SK-N-DZ (cell line): ENCODE results near the gene DEPDC4.

Source experiments
- DNase-seq: peaks from one replicate; pipeline ENCODE4 v3.0.0-alpha.2; 2015; ENCODE audit warnings: low spot score
- small RNA-seq, 2 experiments: library from RNA; depleted of rRNA; stranded (forward); fragments of <200 nt; gene quantifications; one replicate each; pipeline ENCODE3, GENCODE V24; 2014

Gene DEPDC4

DNA sequence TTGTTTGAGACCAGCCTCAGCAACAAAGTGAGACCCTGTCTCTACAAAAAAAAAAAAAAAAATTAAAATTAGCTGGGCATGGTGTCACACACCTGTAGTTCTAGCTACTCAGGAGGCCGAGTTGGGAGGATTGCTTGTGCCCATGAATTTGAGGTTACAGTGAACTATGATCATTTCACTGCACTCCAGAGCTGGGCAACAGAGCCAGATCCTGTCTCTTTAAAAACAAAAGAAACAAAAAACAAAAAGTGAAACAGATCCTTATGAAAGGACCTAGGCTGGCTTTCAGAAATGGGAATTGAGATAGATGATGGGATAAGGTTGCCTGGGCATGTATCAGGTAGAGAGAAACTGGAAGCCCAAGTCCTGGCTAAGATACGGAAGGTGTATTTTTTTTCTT lies 52.4 kb downstream of the DEPDC4 start:
- no peak for DNase-seq

GRCh38 chr12:100213016-100213891 lies 53.6 kb downstream of the DEPDC4 start:
- no peak for DNase-seq

- no peak for DNase-seq
Measured at GRCh38 chr12:100211698-100212097, 55.2 kb downstream of the DEPDC4 start.

- no peak for DNase-seq
Measured at GRCh38 chr12:100208834-100209233, 58.0 kb downstream of the DEPDC4 start.

DNA sequence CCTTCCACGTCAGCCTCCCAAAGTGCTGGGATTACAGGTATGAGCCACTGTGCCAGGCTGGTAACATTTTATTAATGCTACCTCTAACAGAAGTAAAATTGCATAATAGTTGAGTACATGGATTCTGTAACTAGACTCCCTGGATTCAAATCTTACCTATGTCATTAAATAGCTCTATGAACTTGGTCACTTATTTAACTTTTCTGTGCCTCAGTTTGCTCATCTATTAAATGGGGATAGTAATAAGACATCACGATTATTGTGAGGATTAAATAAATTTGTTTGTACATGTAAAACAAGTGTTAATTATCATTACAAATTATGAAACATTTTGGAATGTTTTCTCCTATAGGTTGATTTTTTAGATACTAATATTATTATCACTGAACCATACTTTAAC lies 59.6 kb downstream of the DEPDC4 start:
- no peak for DNase-seq

DNA sequence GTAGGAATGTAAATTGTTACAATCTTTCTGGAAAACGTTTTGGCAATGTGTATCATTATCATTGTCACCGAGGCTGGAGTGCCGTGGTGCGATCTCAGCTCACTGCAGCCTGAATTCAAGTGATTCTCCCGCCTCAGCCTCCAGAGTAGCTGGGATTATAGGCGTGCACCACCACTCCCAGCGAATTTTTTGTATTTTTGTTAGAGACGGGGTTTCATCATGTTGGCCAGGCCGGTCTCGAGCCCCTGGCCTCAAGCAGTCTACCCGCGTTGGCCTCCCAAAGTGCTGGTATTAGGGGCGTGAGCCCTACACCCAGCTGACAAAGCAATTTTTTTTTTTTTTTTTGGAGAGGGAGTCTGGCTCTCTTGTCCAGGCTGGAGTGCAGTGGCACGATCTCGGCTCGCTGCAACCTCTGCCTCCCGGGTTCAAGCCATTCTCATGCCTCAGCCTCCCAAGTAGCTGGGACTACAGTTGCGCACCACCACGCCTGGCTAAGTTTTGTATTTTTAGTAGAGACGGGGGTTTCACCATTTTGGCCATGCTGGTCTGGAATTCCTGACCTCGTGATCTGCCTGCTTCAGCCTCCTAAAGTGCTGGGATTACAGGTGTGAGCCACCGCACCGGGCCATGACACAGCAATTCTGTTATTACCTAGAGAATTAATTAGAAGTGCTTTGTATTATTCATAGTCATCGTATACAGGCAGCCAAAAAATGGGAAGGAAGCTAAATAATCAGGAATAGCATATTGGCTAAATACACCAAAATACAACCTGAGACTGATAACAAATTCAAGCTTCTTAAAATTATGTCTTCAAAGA lies 65.1 kb downstream of the DEPDC4 start:
- no peak for DNase-seq

- DNase-seq, result peak; percentile 95
Measured at GRCh38 chr12:100200463-100201181, 66.3 kb downstream of the DEPDC4 start, which contains the start of gene ACTR6. TSS of gene ACTR6 (plus strand) at chr12:100200815. CDS start at chr12:100200852, 37 bp downstream.

- DNase-seq, result peak; percentile 67
Measured at GRCh38 chr12:100199347-100200149, 67.3 kb downstream of the DEPDC4 start.

GRCh38 chr12:100199023-100199346 lies 67.9 kb downstream of the DEPDC4 start:
- no peak for DNase-seq

DNA sequence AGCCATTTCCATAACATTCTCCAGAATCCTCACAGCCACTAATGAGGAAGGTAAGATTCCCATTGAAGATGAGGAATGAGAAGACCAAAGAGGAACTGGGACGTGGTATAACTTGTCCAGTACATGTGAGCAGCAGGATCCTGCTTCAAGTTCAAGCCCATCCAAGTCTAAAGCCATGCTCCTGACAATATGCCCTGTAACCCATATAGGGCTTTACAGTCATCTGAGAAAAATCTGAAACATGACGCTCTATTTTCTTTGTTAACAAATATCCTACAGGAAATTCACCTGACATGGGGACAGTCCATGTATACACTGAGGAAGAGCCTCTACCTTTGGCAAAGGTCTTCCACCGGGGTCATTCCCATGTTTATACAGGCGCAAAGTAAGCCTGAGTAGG lies 69.4 kb downstream of the DEPDC4 start:
- DNase-seq, result no peak

DNA sequence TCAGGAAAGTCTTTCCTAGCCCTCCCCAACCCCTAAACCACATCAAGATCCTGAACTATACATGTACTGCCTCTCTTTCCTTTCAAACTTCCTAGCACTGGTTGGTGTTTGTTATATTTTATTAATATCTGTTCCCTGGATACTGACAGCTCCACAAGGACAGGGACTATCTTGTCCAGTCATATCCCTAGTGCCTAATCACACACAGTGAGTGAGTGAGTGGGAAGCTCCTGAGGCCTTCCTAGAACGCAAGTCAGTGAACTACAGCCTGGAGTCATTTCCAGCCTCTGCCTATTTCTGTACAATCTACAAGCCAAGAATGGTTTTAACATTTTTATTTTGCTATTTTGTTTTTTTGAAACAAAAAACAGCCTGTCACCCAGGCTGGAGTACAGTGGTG lies 73.8 kb downstream of the DEPDC4 start:
- no peak for DNase-seq

Small RNA genes lying within 50 kb of the gene (small RNA-seq; reads per million reads assigned to genes)
- 0 reads per million in 2 experiments for gene RF00019
